ENCODE results near the gene LRSAM1. TPM values are rescaled to one million over a fixed set of nuclear protein-coding genes. Genes with fewer than 3 reads are reported as not detected.

Gene LRSAM1
- total RNA-seq, 4 donors from 2014 or later, result 13.0 to 24.7 (median 19.6) TPM

- TF ChIP-seq CTCF (IDR thresholded peaks at IDR 0.05; ENCODE audit: low read depth), result no peak
Measured at GRCh38 chr9:127520941-127521918, 69.9 kb downstream of the LRSAM1 start.

GRCh38 chr9:127521919-127522304 is 70.6 kb downstream of the LRSAM1 start:
- no peak for TF ChIP-seq CTCF (IDR thresholded peaks at IDR 0.05; ENCODE audit: low read depth)

GRCh38 chr9:127522727-127523126 is 71.4 kb downstream of the LRSAM1 start:
- TF ChIP-seq CTCF (IDR thresholded peaks at IDR 0.05; ENCODE audit: low read depth), result no peak

- TF ChIP-seq CTCF (IDR thresholded peaks at IDR 0.05; ENCODE audit: low read depth), result no peak
Measured at GRCh38 chr9:127523312-127523851, 72.1 kb downstream of the LRSAM1 start.

GRCh38 chr9:127524373-127524772 is 73.1 kb downstream of the LRSAM1 start:
- no peak for TF ChIP-seq CTCF (IDR thresholded peaks at IDR 0.05; ENCODE audit: low read depth)

- TF ChIP-seq CTCF (IDR thresholded peaks at IDR 0.05; ENCODE audit: low read depth), result no peak
Measured at GRCh38 chr9:127525401-127526188, 74.3 kb downstream of the LRSAM1 start.

Data from subcutaneous adipose tissue (tissue), 4 donors.